NCI-H460 (cell line): ENCODE data around the gene ARL8B. TPM values are rescaled to one million over a fixed set of nuclear protein-coding genes. Genes with fewer than 3 reads are reported as not detected.
"Not testable (repeated sequence)": the region's sequence is repeated elsewhere in the genome, so short reads cannot be mapped to it uniquely, and the experiment has no call there.

Source experiments
- DNase-seq: peaks from one replicate; pipeline ENCODE4 v3.0.0-alpha.2; 2016; ENCODE audit warnings: low read depth; ENCODE audit errors: extremely low read depth
- total RNA-seq: library from RNA; depleted of rRNA; stranded (reverse); fragments of >200 nt; shearing (Covaris generic); gene quantifications from 2 replicates; pipeline ENCODE4 v1.2.3, GENCODE V29; 2014

Gene ARL8B
- total RNA-seq, 1 experiment from 2014 or later = 37.0 TPM

GRCh38 chr3:5143464-5143863 is 21.4 kb downstream of the ARL8B start:
- no peak for DNase-seq

- no peak for DNase-seq
These were observed 22.4 kb downstream of the ARL8B start for GRCh38 chr3:5144316-5144994.

GRCh38 chr3:5145120-5145519 is 23.0 kb downstream of the ARL8B start:
- no peak for DNase-seq

- not testable (repeated sequence) for DNase-seq
These were observed 25.1 kb downstream of the ARL8B start for GRCh38 chr3:5147152-5147551.

- no peak for DNase-seq
These were observed 27.3 kb downstream of the ARL8B start for GRCh38 chr3:5149306-5149880.

- DNase-seq = no peak
These were observed 29.5 kb downstream of the ARL8B start for GRCh38 chr3:5151586-5151985.

GRCh38 chr3:5153074-5153473 is 31.0 kb downstream of the ARL8B start:
- DNase-seq = no peak

- no peak for DNase-seq
These were observed 33.1 kb downstream of the ARL8B start for GRCh38 chr3:5155241-5155640.

- DNase-seq = no peak
These were observed 38.2 kb downstream of the ARL8B start for GRCh38 chr3:5160321-5160720.

GRCh38 chr3:5160940-5161858 is 39.1 kb downstream of the ARL8B start:
- no peak for DNase-seq

- no peak for DNase-seq
These were observed 40.0 kb downstream of the ARL8B start for GRCh38 chr3:5162102-5162501.

- no peak for DNase-seq
These were observed 43.6 kb downstream of the ARL8B start for GRCh38 chr3:5165698-5166097.

GRCh38 chr3:5166846-5167245 is 44.8 kb downstream of the ARL8B start:
- DNase-seq = no peak

GRCh38 chr3:5168110-5168509 is 46.0 kb downstream of the ARL8B start:
- no peak for DNase-seq

GRCh38 chr3:5169807-5170206 is 47.7 kb downstream of the ARL8B start:
- no peak for DNase-seq

- no peak for DNase-seq
These were observed 48.9 kb downstream of the ARL8B start for GRCh38 chr3:5170975-5171374.

- no peak for DNase-seq
These were observed 49.9 kb downstream of the ARL8B start for GRCh38 chr3:5172018-5172417.

- not testable (repeated sequence) for DNase-seq
These were observed 56.9 kb downstream of the ARL8B start for GRCh38 chr3:5179036-5179435.

- no peak for DNase-seq
These were observed 59.5 kb downstream of the ARL8B start for GRCh38 chr3:5181469-5182141.

- DNase-seq = not testable (repeated sequence)
These were observed 61.6 kb downstream of the ARL8B start for GRCh38 chr3:5183714-5184113.

- DNase-seq = no peak
These were observed 62.4 kb downstream of the ARL8B start for GRCh38 chr3:5184499-5184898.
